Activated CD4-positive, CD25-positive, alpha-beta regulatory T cell (primary cell): ENCODE data around the gene LMLN.
"Not testable (repeated sequence)": the region's sequence is repeated elsewhere in the genome, so short reads cannot be mapped to it uniquely, and the experiment has no call there.

Source experiments
- DNase-seq, 4 experiments: peaks; one replicate each; lab custom pipeline; 2025; lab: John Stamatoyannopoulos, UW

The LMLN gene

GRCh38 chr3:197956626-197956988 lies 3.4 kb upstream of the LMLN start:
- no peak for DNase-seq

- no peak for DNase-seq
These were observed 2.3 kb upstream of the LMLN start for GRCh38 chr3:197957790-197958133.

- no peak for DNase-seq
These were observed 1.7 kb upstream of the LMLN start for GRCh38 chr3:197958346-197958745.

- DNase-seq: not testable (repeated sequence)
These were observed 1.2 kb upstream of the LMLN start for GRCh38 chr3:197958848-197959247.

GRCh38 chr3:197959500-197959890 lies 522 bp upstream of the LMLN start:
- DNase-seq: no peak

- peak in 1 of 4 experiments; percentile 33 for DNase-seq
These were observed 921 bp downstream of the LMLN start for GRCh38 chr3:197960694-197961581.

- no peak for DNase-seq
These were observed 1.5 kb downstream of the LMLN start for GRCh38 chr3:197961582-197961945.

- DNase-seq: no peak
These were observed 3.1 kb downstream of the LMLN start for GRCh38 chr3:197963019-197963637.

GRCh38 chr3:197967337-197967989 lies 7.4 kb downstream of the LMLN start:
- DNase-seq: not testable (repeated sequence)

GRCh38 chr3:197970588-197970987 lies 10.6 kb downstream of the LMLN start:
- no peak for DNase-seq

GRCh38 chr3:197974016-197974415 lies 14.0 kb downstream of the LMLN start:
- DNase-seq: no peak

- no peak for DNase-seq
These were observed 15.3 kb downstream of the LMLN start for GRCh38 chr3:197975311-197975710.

- no peak for DNase-seq
These were observed 23.1 kb downstream of the LMLN start for GRCh38 chr3:197983076-197983475.

- DNase-seq: no peak
These were observed 29.6 kb downstream of the LMLN start for GRCh38 chr3:197989651-197990050.

GRCh38 chr3:197994736-197995135 lies 34.7 kb downstream of the LMLN start:
- DNase-seq: no peak

GRCh38 chr3:197996855-197997254 lies 36.8 kb downstream of the LMLN start:
- no peak for DNase-seq

- DNase-seq: no peak
These were observed 37.9 kb downstream of the LMLN start for GRCh38 chr3:197997936-197998335.

GRCh38 chr3:198017090-198017489 lies 57.1 kb downstream of the LMLN start:
- no peak for DNase-seq

GRCh38 chr3:198018416-198018815 lies 58.4 kb downstream of the LMLN start:
- no peak for DNase-seq

GRCh38 chr3:198019115-198019514 lies 59.1 kb downstream of the LMLN start:
- DNase-seq: no peak

GRCh38 chr3:198021320-198021719 lies 61.3 kb downstream of the LMLN start:
- DNase-seq: no peak

- no peak for DNase-seq
These were observed 62.6 kb downstream of the LMLN start for GRCh38 chr3:198022604-198023003.

GRCh38 chr3:198025644-198026043 lies 65.6 kb downstream of the LMLN start:
- no peak for DNase-seq
